SJSA1 (cell line): ENCODE data around the gene GPR176. TPM values are rescaled to one million over a fixed set of nuclear protein-coding genes. Genes with fewer than 3 reads are reported as not detected.

ENCODE experiments used
- DNase-seq, 2 experiments: peaks; one replicate each; pipeline ENCODE4 v3.0.0-alpha.2; 2015 to 2020; ENCODE audit warnings: low spot score in 2 of 2, low read depth in 1 of 2
- H3K27ac ChIP-seq: fragments of 250-450 bp; sonication (Bioruptor Pico); 2 replicates; pipeline ENCODE4 v1.5.1; 2020; ENCODE audit warnings: mild to moderate bottlenecking, moderate library complexity
- H3K27me3 ChIP-seq: fragments of 250-450 bp; sonication (Bioruptor Pico); replicated peaks from 2 replicates; pipeline ENCODE4 v1.5.1; 2020; ENCODE audit warnings: mild to moderate bottlenecking, moderate library complexity
- H3K36me3 ChIP-seq: fragments of 250-450 bp; sonication (Bioruptor Pico); 2 replicates; pipeline ENCODE4 v1.5.1; 2020; ENCODE audit warnings: mild to moderate bottlenecking
- H3K4me1 ChIP-seq: fragments of 250-450 bp; sonication (Bioruptor Pico); replicated peaks from 2 replicates; pipeline ENCODE4 v1.6.1; 2021; ENCODE audit warnings: mild to moderate bottlenecking
- H3K4me3 ChIP-seq: fragments of 250-450 bp; sonication (Bioruptor Pico); 2 replicates; pipeline ENCODE4 v1.5.1; 2020; ENCODE audit warnings: mild to moderate bottlenecking
- H3K9me3 ChIP-seq: fragments of 250-450 bp; sonication (Bioruptor Pico); replicated peaks from 2 replicates; pipeline ENCODE4 v1.5.1; 2020; ENCODE audit warnings: mild to moderate bottlenecking
- total RNA-seq: library from RNA; depleted of rRNA; stranded (reverse); fragments of >200 nt; shearing (Covaris generic); gene quantifications from 2 replicates; pipeline ENCODE4 v1.2.3, GENCODE V29; 2014

GPR176 gene
- total RNA-seq, 1 experiment from 2014 or later, result 117 TPM

- Histone ChIP-seq H3K4me3 (no peak overlapping the region), H3K9me3 (no peaks in the 10 kb centered on the region), H3K27me3 (no peaks in the 10 kb centered on the region), H3K27ac (no peak overlapping the region), H3K36me3 (peaks cover 92% of the 10 kb centered on the region), H3K4me1 (no peaks in the 10 kb centered on the region)
- DNase-seq, result no peak
Measured at GRCh38 chr15:39946862-39947261, 26.8 kb upstream of the GPR176 start.

- no peaks in the 10 kb centered on the region for H3K27me3 ChIP-seq
- no peak overlapping the region for H3K4me3 ChIP-seq
- H3K4me1 ChIP-seq, result peaks cover 4% of the 10 kb centered on the region
- no peak for DNase-seq
- no peaks in the 10 kb centered on the region for H3K9me3 ChIP-seq
- H3K36me3 ChIP-seq, result peaks cover 88% of the 10 kb centered on the region
- no peak overlapping the region for H3K27ac ChIP-seq
Measured at GRCh38 chr15:39944726-39945125, 24.7 kb upstream of the GPR176 start.

GRCh38 chr15:39942753-39943150, 22.7 kb upstream of the GPR176 start:
- H3K27me3 ChIP-seq, result no peaks in the 10 kb centered on the region
- peaks cover 79% of the 10 kb centered on the region for H3K36me3 ChIP-seq
- no peak overlapping the region for H3K27ac ChIP-seq
- no peaks in the 10 kb centered on the region for H3K9me3 ChIP-seq
- H3K4me3 ChIP-seq, result no peak overlapping the region
- no peak for DNase-seq
- peaks cover 15% of the 10 kb centered on the region for H3K4me1 ChIP-seq

GRCh38 chr15:39942101-39942752, 22.2 kb upstream of the GPR176 start:
- no peak for DNase-seq
- H3K4me3 ChIP-seq, result no peak overlapping the region

GRCh38 chr15:39939487-39940452, 19.7 kb upstream of the GPR176 start:
- no peak for DNase-seq
- H3K9me3 ChIP-seq, result no peaks in the 10 kb centered on the region
- no peak overlapping the region for H3K4me3 ChIP-seq
- peaks cover 35% of the 10 kb centered on the region for H3K4me1 ChIP-seq
- H3K27ac ChIP-seq, result 0 out of 2 replicates have a peak overlapping the region, but pooled peaks have one; percentile 11
- no peaks in the 10 kb centered on the region for H3K27me3 ChIP-seq
- peaks cover 58% of the 10 kb centered on the region for H3K36me3 ChIP-seq

More at GRCh38 chr15:39942101-39942752, 22.2 kb upstream of the GPR176 start:
- H3K9me3 ChIP-seq, result no peaks in the 10 kb centered on the region
- H3K27ac ChIP-seq, result no peak overlapping the region
- peaks cover 74% of the 10 kb centered on the region for H3K36me3 ChIP-seq
- no peaks in the 10 kb centered on the region for H3K27me3 ChIP-seq
- peaks cover 16% of the 10 kb centered on the region for H3K4me1 ChIP-seq

GRCh38 chr15:39937696-39938095, 17.6 kb upstream of the GPR176 start:
- no peak overlapping the region for H3K27ac ChIP-seq

GRCh38 chr15:39936681-39937080, 16.6 kb upstream of the GPR176 start:
- H3K4me3 ChIP-seq, result no peak overlapping the region
- H3K36me3 ChIP-seq, result peaks cover 35% of the 10 kb centered on the region
- no peak for DNase-seq
- no peak overlapping the region for H3K27ac ChIP-seq
- 0 out of 2 replicates have a peak, but pooled peaks cover 6% of the 10 kb centered on the region for H3K9me3 ChIP-seq
- H3K4me1 ChIP-seq, result peaks cover 49% of the 10 kb centered on the region
- no peaks in the 10 kb centered on the region for H3K27me3 ChIP-seq

More at GRCh38 chr15:39937696-39938095, 17.6 kb upstream of the GPR176 start:
- Histone ChIP-seq H3K4me3 (no peak overlapping the region), H3K36me3 (peaks cover 42% of the 10 kb centered on the region), H3K9me3 (0 out of 2 replicates have a peak, but pooled peaks cover 3% of the 10 kb centered on the region), H3K27me3 (no peaks in the 10 kb centered on the region), H3K4me1 (peaks cover 46% of the 10 kb centered on the region)
- DNase-seq, result no peak

GRCh38 chr15:39936187-39936586, 16.1 kb upstream of the GPR176 start:
- no peaks in the 10 kb centered on the region for H3K27me3 ChIP-seq
- H3K4me1 ChIP-seq, result peaks cover 49% of the 10 kb centered on the region
- peaks cover 34% of the 10 kb centered on the region for H3K36me3 ChIP-seq
- 0 out of 2 replicates have a peak, but pooled peaks cover 6% of the 10 kb centered on the region for H3K9me3 ChIP-seq
- H3K27ac ChIP-seq, result peak overlapping the region; percentile 27; the same call in 1 of the 2 replicates
- DNase-seq, result peak in 1 of 2 experiments; percentile 45
- no peak overlapping the region for H3K4me3 ChIP-seq

- no peak overlapping the region; the same call in 1 of the 2 replicates for H3K27ac ChIP-seq
- peaks cover 25% of the 10 kb centered on the region for H3K36me3 ChIP-seq
- no peaks in the 10 kb centered on the region for H3K27me3 ChIP-seq
Measured at GRCh38 chr15:39935241-39935640, 15.2 kb upstream of the GPR176 start.

GRCh38 chr15:39934397-39935071, 14.5 kb upstream of the GPR176 start:
- peak overlapping the region; percentile 99 for H3K27ac ChIP-seq
- peak overlapping the region; percentile 69 for H3K4me3 ChIP-seq
- H3K27me3 ChIP-seq, result no peaks in the 10 kb centered on the region
- peaks cover 18% of the 10 kb centered on the region for H3K36me3 ChIP-seq
- DNase-seq, result no peak
- 0 out of 2 replicates have a peak, but pooled peaks cover 6% of the 10 kb centered on the region for H3K9me3 ChIP-seq
- peaks cover 43% of the 10 kb centered on the region for H3K4me1 ChIP-seq

More at GRCh38 chr15:39935241-39935640, 15.2 kb upstream of the GPR176 start:
- Histone ChIP-seq H3K4me3 (no peak overlapping the region), H3K4me1 (peaks cover 49% of the 10 kb centered on the region), H3K9me3 (0 out of 2 replicates have a peak, but pooled peaks cover 6% of the 10 kb centered on the region)
- DNase-seq, result no peak

GRCh38 chr15:39931615-39932014, 11.5 kb upstream of the GPR176 start:
- no peaks in the 10 kb centered on the region for H3K27me3 ChIP-seq
- H3K4me1 ChIP-seq, result peaks cover 32% of the 10 kb centered on the region
- 0 out of 2 replicates have a peak, but pooled peaks cover 6% of the 10 kb centered on the region for H3K9me3 ChIP-seq
- H3K36me3 ChIP-seq, result peaks cover 8% of the 10 kb centered on the region
- no peak for DNase-seq
- H3K27ac ChIP-seq, result no peak overlapping the region
- H3K4me3 ChIP-seq, result no peak overlapping the region

GRCh38 chr15:39926526-39926925, 6.5 kb upstream of the GPR176 start:
- Histone ChIP-seq H3K9me3 (no peaks in the 10 kb centered on the region), H3K4me1 (peaks cover 7% of the 10 kb centered on the region), H3K27ac (no peak overlapping the region), H3K27me3 (no peaks in the 10 kb centered on the region), H3K4me3 (no peak overlapping the region), H3K36me3 (no peaks in the 10 kb centered on the region)
- no peak for DNase-seq

GRCh38 chr15:39925112-39925842, 5.2 kb upstream of the GPR176 start:
- H3K27ac ChIP-seq, result no peak overlapping the region
- no peaks in the 10 kb centered on the region for H3K9me3 ChIP-seq
- H3K36me3 ChIP-seq, result peaks cover 5% of the 10 kb centered on the region
- H3K27me3 ChIP-seq, result no peaks in the 10 kb centered on the region
- H3K4me3 ChIP-seq, result no peak overlapping the region
- DNase-seq, result no peak
- peaks cover 20% of the 10 kb centered on the region for H3K4me1 ChIP-seq
